HuH-7 (cell line): ENCODE results near the gene SETD5.
"Not testable (repeated sequence)": the region's sequence is repeated elsewhere in the genome, so short reads cannot be mapped to it uniquely, and the experiment has no call there.

Experiments
- DNase-seq: peaks from one replicate; pipeline ENCODE4 v3.0.0; 2011; ENCODE audit warnings: low spot score

The SETD5 gene

GRCh38 chr3:9467451-9467850 is 70.0 kb downstream of the SETD5 start:
- DNase-seq, result no peak

GRCh38 chr3:9468460-9468859 is 71.0 kb downstream of the SETD5 start:
- no peak for DNase-seq

- DNase-seq, result no peak
These were observed 72.6 kb downstream of the SETD5 start for GRCh38 chr3:9469986-9470385.

DNA sequence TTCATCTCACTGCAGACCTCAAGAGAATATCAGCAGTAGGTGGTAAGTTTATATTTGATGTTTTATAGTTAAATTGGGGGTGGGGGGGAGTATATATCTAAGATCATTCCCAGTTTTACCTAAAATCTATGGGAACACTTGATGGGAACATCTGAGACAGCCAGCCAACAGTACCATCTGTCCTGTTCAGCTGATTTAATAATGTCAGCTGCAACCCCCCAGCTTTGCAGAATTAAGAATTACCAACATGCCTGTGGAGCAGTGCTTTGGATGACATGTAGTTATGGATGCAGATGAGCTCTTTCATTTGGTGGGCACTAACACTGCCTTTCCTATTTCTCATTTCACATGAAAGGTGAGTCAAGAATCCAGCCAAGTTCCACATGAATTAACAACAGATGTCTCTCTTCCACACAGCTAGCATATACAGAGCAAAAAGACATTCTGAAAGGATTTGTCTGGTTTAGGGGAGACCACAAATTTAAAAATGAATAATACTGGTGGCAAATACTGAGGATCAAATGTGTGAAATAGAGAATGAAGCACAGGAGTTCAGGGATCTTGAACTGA is 76.2 kb downstream of the SETD5 start:
- DNase-seq, result no peak

- DNase-seq, result no peak
These were observed 77.1 kb downstream of the SETD5 start for GRCh38 chr3:9474482-9474881.

DNA sequence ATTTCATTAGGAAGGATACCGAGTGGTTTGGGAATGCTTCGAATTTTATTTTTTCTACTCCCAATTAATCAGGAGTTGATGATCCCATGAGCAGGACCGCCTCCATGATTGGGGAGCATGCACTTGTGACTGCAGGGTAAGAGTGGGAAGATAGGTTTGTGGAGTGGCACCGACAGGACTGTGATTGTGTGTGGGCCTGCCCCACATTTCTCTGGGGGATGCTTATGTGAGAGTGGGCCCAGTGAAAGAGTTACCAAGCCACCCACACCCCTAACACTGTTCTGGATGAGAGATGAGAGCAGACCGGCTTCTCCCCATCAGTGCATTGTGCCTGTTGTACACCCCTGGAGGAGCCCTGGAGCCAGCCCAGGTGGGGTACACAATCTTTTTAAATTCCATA is 79.5 kb downstream of the SETD5 start:
- no peak for DNase-seq

- DNase-seq, result no peak
These were observed 82.8 kb downstream of the SETD5 start for GRCh38 chr3:9480265-9480664.

DNA sequence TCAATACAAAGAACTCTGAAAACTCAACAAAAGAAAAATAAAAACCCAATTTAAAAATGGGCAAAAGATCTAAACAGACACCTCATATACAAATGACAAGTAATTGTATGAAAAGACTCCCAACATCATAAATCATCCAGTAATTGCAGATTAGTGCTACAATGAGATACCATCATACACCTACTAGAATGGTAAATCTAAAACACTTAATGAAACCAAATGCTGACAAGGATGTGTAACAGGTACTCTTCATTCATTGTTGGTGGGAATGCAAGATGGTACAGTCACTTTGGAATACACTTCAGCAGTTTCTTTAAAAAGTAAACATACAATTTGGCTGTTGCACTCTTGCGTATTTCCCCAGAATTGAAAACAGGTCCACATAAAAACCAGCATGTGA is 87.8 kb downstream of the SETD5 start:
- DNase-seq, result no peak

DNA sequence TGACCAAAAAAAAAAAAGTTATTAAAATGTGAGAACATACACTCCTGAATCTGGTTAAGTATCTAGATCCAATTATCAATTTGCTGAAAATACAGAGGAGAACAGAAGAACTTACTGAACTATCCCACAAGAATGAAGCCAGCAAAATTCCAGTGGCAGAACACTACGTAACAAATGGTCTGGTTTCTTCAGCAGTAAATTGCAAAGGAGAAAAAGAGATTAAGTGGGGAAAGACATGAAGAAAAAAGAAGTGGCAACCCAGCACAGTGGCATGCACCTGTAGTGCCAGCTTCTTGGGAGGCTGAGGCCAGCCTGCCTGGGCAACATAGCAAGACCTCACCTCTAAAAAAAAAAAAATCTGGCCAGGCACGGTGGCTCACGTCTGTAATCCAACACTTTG is 94.1 kb downstream of the SETD5 start:
- DNase-seq, result no peak

DNA sequence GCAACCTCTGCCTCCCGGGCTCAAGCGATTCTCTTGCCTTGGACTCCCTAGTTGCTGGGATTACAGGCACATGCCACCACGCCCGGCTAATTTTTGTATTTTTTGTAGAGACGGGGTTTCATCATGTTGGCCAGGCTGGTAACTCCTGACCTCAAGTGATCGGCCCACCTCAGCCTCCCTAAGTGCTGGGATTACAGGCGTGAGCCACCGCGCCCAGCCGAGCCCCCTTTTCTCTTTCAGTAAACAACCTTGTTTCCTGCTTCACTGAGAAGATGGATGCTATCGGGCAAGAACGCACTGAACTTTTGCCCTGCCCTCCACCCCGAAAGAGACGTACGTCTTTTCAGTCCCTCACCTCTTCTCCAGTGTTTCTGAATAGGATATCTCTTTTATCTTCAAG is 96.6 kb downstream of the SETD5 start:
- not testable (repeated sequence) for DNase-seq

GRCh38 chr3:9496893-9497292 is 99.5 kb downstream of the SETD5 start:
- DNase-seq, result no peak

DNA sequence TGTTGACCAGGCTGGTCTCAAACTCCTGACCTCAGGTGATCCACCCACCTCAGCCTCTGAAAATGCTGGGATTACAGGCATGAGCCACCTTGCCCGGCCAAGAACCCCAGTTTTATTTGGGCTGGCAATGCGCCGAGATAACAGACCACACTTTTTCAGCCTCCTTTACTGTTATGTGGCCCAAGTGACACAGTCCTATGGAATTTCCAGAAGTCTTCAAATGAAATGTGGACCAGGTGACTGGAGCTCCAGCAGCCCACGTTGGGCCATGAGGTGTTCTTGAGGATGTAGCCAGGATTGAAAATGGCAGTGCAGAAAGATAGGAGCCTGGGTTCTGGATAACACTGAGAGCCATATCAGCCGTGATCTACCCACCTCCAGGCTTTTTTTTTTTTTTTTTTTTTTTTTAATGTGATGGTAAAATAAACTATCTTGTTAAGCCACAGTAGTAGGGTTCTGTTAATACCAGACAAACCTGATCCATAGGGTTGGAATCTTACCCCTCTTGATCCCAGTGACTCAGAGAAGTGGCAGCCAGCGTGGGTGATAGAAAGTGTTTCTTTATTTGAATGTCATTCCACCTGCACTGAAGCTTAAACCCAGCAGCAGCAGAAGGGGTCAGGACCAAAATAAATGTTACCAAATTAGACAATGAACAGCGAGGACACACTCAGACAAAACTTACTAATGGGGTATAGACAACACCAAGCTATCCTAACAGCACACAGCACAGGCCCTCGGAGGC is 100.6 kb downstream of the SETD5 start:
- no peak for DNase-seq

GRCh38 chr3:9498781-9499180 is 101.4 kb downstream of the SETD5 start:
- no peak for DNase-seq

GRCh38 chr3:9499455-9500107 is 102.2 kb downstream of the SETD5 start:
- DNase-seq, result no peak

DNA sequence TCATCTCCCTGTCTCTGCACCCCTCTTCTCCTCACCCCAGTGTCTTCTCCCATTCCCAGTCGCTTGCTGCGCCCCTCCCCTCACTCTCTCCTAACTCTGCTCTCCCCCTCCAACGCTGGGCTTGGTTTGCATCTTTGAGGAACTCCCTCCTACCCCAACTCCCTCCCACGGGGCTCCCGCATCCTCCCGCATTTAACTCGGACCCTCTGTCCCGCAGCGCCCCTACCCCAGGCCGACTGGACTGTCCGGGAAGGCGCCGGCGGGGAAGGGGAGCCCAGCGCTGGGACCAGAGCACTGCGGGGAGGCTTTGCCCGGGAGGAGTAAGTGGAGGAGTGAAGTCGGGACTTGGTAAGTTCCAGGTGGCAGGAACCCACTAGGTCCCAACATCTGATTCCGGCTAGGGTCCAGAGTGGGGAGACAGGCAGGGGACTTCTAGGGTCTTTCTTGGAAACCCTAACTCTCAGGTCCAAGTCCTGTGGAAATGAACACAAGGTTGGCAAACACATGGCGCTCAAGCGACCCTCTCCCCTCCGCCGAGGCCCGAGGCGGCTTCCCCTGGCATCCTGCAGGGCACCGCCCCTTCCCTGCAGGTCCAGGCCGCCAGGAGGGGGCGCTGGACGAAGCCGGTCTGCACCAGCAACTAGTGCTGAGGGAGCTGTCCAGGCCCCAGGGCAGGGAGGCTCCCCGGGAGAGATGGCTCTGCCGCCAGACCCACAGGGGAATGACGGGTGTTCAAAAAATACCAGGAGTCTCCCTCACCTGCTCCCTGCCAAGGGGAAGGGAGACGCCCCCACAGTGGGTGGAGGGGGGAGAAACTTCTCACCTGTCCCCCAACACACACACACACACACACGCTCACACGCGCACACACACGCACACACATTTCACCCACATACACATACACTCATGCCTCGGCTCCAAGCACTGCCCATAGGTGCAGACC is 103.0 kb downstream of the SETD5 start:
- peak; percentile 97 for DNase-seq

- no peak for DNase-seq
These were observed 103.8 kb downstream of the SETD5 start for GRCh38 chr3:9501226-9501625.

GRCh38 chr3:9503283-9503682 is 105.9 kb downstream of the SETD5 start:
- peak; percentile 98 for DNase-seq

DNA sequence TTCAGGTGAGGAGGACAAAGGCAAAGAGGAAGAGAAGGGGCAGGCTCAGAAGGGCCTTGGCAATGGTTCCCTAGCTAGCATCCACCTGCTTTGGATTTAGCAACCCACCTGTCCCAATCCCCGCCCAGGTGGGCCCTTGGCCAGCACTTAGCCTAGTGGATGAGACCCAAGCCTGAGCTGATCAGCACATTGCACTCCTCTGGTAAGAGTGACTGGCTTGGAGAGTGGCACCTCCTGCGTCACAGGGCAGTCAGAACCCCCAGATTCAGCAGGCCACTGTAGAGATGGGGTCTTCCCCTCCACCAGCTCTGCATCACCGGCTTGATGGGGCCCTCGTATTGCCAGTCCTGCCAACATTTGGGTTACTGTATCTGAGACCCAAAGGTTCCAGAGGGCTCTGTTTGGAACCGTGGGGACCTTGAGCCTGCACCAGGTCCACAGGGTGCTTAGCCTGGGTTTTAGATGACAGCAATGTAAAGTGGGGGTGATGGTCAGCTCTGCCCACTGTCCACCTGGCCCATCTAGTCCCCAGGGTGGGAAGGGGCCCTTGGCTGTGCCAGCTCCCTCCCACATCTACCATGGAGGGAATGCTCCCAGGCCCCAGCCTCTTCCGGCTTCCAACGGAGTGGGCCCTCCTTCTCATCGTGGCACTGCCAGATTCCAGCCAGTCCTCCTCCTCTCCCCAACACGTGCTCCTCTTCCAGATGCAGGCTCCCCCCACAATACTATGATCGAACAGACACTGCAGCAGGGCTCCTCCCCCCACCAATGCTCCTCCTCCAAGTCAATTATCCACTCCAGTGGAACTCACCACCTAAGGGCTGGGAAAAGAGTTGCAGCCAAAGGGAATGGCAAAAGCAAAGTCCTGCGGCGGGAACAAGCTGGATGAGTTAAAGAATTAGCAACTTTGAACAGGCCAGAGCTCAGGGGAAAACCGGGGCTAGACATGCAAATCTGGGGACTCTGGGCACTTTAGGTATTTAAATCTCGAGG is 110.5 kb downstream of the SETD5 start:
- no peak for DNase-seq

GRCh38 chr3:9508781-9509180 is 111.4 kb downstream of the SETD5 start:
- no peak for DNase-seq

DNA sequence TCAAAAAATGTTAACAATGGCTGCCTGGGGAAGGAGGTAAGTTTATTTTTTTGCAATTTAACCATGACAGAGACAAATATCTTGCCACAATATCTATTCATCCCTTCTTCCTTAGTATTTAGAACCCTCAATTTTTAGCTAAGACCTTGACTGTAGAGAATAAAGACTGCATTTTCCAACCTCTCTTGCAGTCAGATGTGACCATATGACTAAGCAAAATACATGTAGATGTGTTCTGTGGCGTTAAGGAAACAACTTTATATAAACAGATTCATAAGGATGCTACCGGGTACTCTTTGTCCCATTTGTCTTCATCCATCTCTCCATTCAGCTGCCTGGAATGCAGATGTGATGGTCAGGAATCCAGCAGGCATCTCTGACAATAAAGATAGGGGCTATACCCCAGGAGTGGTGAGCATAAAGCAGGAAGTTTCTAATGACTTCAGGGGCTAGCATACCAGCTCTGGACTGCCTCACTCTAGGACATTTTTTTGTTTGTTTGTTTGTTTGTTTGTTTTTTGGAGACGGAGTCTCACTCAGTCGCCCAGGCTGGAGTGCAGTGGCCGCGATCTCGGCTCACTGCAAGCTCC is 115.1 kb downstream of the SETD5 start:
- DNase-seq, result no peak

GRCh38 chr3:9514306-9514705 is 116.9 kb downstream of the SETD5 start:
- DNase-seq, result no peak
